GM18951 (cell line): ENCODE data around the gene SLC30A7.
A peak's percentile ranks its signal among the peaks of the same experiment; 100 is the strongest.

Source experiments
- POLR2A ChIP-seq: IDR thresholded peaks from 4 replicates; pipeline ENCODE4 v1.6.1; 2011; ENCODE audit warnings: mild to moderate bottlenecking; ENCODE audit not compliant: insufficient read length, insufficient read depth; ENCODE audit errors: extremely low read depth
- in situ Hi-C: fragments of 300-500 bp; cut with MboI; formaldehyde crosslinking; loops from one replicate; pipeline ENCODE4 v1.12.0; 2022; ENCODE audit warnings: low sequenced_read_pairs, mixed read lengths, inconsistent platforms; ENCODE audit not compliant: unreplicated experiment

SLC30A7 gene

GRCh38 chr1:101025657-101026429, 130.0 kb downstream of the SLC30A7 start, which contains the start of gene DPH5:
Gene DPH5, minus strand, starts transcription at chr1:101025784. Its CDS starts 341 bp downstream, at chr1:101025443.
- peak; percentile 94 for TF ChIP-seq POLR2A
- in situ Hi-C loops = no loop called here

- in situ Hi-C loops = no loop called here
- TF ChIP-seq POLR2A = no peak
These were observed 130.5 kb downstream of the SLC30A7 start for GRCh38 chr1:101026430-101026788.

GRCh38 chr1:101027194-101027772, 131.4 kb downstream of the SLC30A7 start:
- no peak for TF ChIP-seq POLR2A
- in situ Hi-C loops = no loop called here

GRCh38 chr1:101028466-101028865, 132.6 kb downstream of the SLC30A7 start:
- TF ChIP-seq POLR2A = no peak
- in situ Hi-C loops = no loop called here

GRCh38 chr1:101029184-101029583, 133.3 kb downstream of the SLC30A7 start:
- TF ChIP-seq POLR2A = no peak
- in situ Hi-C loops = no loop called here

GRCh38 chr1:101030881-101031280, 135.0 kb downstream of the SLC30A7 start:
- TF ChIP-seq POLR2A = no peak
- in situ Hi-C loops = no loop called here
